Activated B cell treated with CpG ODN at 0.5 μM for 24 hours (primary cell): ENCODE data around the gene DNAH9. TPM values are rescaled to one million over a fixed set of nuclear protein-coding genes. Genes with fewer than 3 reads are reported as not detected.

Experiments used
- ATAC-seq: fragments of 200-7000 bp; cut with Tn5 transposase; one replicate; pipeline ENCODE4 v1.10.0; 2021; ENCODE audit warnings: low read depth, mild to moderate bottlenecking, moderate library complexity
- CTCF ChIA-PET: fragments of 350-600 bp; sonication (Branson Sonifier 250); formaldehyde crosslinking; loops from one replicate; lab custom pipeline; 2021; ENCODE audit warnings: antibody characterized with exemption; lab: Charles Lee
- POLR2A ChIA-PET: fragments of 350-600 bp; sonication (Branson Sonifier 250); formaldehyde crosslinking; loops from one replicate; lab custom pipeline; 2021; ENCODE audit warnings: antibody characterized with exemption; lab: Charles Lee
- DNase-seq: peaks from one replicate; pipeline ENCODE4 v3.0.0; 2022
- H3K27ac Mint-ChIP-seq: one replicate; pipeline ENCODE4 v1.8.0; 2020; ENCODE audit warnings: mixed read lengths
- H3K27me3 Mint-ChIP-seq: one replicate; pipeline ENCODE4 v1.8.0; 2021; ENCODE audit warnings: mixed read lengths
- H3K36me3 Mint-ChIP-seq: one replicate; pipeline ENCODE4 v1.8.0; 2021; ENCODE audit warnings: low read depth, mixed read lengths
- H3K4me1 Mint-ChIP-seq: one replicate; pipeline ENCODE4 v1.8.0; 2021; ENCODE audit warnings: mixed read lengths
- H3K4me3 Mint-ChIP-seq: one replicate; pipeline ENCODE4 v1.8.0; 2020; ENCODE audit warnings: mild to moderate bottlenecking, mixed read lengths
- H3K9me3 Mint-ChIP-seq: one replicate; pipeline ENCODE4 v1.8.0; 2020; ENCODE audit warnings: mixed read lengths
- CTCF ChIP-seq: fragments of 200-600 bp; IDR thresholded peaks from one replicate; pipeline ENCODE4 v1.8.0; 2022; ENCODE audit warnings: antibody characterized with exemption, mild to moderate bottlenecking
- intact Hi-C: fragments of 100-400 bp; cut with micrococcal nuclease; formaldehyde crosslinking; loops from one replicate; pipeline ENCODE4 v1.15.1; 2024
- total RNA-seq: library from RNA; stranded (reverse); gene quantifications from 2 replicates; pipeline ENCODE4 v1.2.3, GENCODE V29; 2022

DNAH9 gene
- total RNA-seq, 1 donor from 2014 or later, result not detected

DNA sequence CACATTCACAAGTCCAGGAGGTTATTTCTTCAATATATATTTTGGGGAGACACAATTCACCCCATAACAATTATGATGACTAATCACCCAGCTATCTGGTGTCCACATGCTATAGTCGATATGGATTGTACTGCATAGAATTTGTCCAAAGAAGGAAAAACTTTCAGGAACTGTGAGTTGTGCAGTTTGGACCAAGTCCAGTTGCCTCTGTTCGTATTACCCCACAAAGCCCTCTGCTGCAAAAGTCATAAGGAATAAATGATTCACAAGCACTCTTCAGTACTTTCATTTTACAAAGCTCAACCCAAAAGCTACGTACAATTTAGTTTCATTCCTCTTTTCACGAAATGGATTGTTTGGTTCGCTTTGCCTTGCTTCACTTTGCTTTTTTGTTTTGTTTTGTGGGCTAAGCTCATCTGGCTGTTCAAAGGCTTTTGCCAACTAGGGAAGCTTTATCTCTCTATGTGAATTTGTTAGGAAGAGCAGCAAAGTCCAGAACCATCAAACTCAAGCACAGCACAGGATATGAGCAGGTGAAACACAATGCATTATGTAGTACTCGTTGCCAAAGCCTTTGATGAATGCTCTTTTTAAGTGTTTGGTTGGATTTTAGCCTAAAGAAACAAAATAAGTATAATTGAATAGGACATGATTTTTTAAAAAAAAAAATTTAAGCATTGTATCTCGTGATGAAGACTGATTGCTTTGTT is 300.4 kb downstream of the DNAH9 start:
- no peaks in the 10 kb centered on the region for H3K36me3 Mint-ChIP-seq
- no peaks in the 10 kb centered on the region for H3K9me3 Mint-ChIP-seq
- DNase-seq (no peak), ATAC-seq (no peak)
- CTCF ChIA-PET, result no interaction called here
- H3K27ac Mint-ChIP-seq, result no peak overlapping the region
- no peak for TF ChIP-seq CTCF
- H3K4me3 Mint-ChIP-seq, result no peak overlapping the region
- no peaks in the 10 kb centered on the region for H3K27me3 Mint-ChIP-seq
- H3K4me1 Mint-ChIP-seq, result no peaks in the 10 kb centered on the region
- POLR2A ChIA-PET, result no interaction called here
- intact Hi-C loops, result no loop called here

- H3K4me1 Mint-ChIP-seq, result no peaks in the 10 kb centered on the region
- DNase-seq (no peak), ATAC-seq (no peak)
- no peaks in the 10 kb centered on the region for H3K9me3 Mint-ChIP-seq
- no peaks in the 10 kb centered on the region for H3K36me3 Mint-ChIP-seq
- POLR2A ChIA-PET, result no interaction called here
- intact Hi-C loops, result no loop called here
- H3K27me3 Mint-ChIP-seq, result no peaks in the 10 kb centered on the region
- CTCF ChIA-PET, result no interaction called here
- no peak for TF ChIP-seq CTCF
- no peak overlapping the region for H3K4me3 Mint-ChIP-seq
- no peak overlapping the region for H3K27ac Mint-ChIP-seq
These were observed 301.3 kb downstream of the DNAH9 start for GRCh38 chr17:11899537-11899942.

DNA sequence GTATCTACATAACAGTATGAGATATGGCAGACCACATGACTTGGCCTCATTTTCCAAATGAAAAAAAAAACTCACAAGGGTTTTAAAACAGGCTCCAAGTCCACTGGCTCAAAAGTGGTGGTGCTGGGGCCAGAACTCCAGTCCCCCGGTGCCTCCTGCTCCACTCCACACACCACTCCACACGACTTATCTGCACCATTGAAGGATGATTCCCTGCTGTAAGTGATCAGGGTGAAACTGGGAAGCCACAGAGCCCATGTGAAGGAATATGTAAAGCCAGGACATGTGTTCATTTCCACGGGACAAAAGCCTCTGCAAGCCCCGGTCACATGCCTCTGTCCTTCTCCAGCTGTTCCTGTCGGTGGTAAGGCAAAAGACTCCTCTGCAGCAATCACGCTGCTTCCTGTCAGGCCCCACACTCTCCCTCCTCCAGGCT is 301.8 kb downstream of the DNAH9 start:
- Mint-ChIP-seq H3K27me3 (no peaks in the 10 kb centered on the region), H3K36me3 (no peaks in the 10 kb centered on the region), H3K9me3 (no peaks in the 10 kb centered on the region), H3K4me1 (no peaks in the 10 kb centered on the region), H3K4me3 (no peak overlapping the region), H3K27ac (no peak overlapping the region)
- no peak for TF ChIP-seq CTCF
- ATAC-seq (no peak), DNase-seq (no peak)
- POLR2A ChIA-PET, result no interaction called here
- intact Hi-C loops, result no loop called here
- CTCF ChIA-PET, result no interaction called here

- DNase-seq, result no peak
- H3K9me3 Mint-ChIP-seq, result no peaks in the 10 kb centered on the region
- no peaks in the 10 kb centered on the region for H3K4me1 Mint-ChIP-seq
- no peaks in the 10 kb centered on the region for H3K27me3 Mint-ChIP-seq
- no peak overlapping the region for H3K4me3 Mint-ChIP-seq
- no peak for TF ChIP-seq CTCF
- no peak for ATAC-seq
- no peaks in the 10 kb centered on the region for H3K36me3 Mint-ChIP-seq
- intact Hi-C loops, result no loop called here
- H3K27ac Mint-ChIP-seq, result no peak overlapping the region
- POLR2A ChIA-PET, result no interaction called here
- CTCF ChIA-PET, result interaction anchor here (0.6 kb wide), 1 partner anchor 912 kb away, joined by 3 read pairs; no protein-coding TSS in a partner anchor
These were observed 302.4 kb downstream of the DNAH9 start for GRCh38 chr17:11900655-11901054.

GRCh38 chr17:11901931-11902330 is 303.7 kb downstream of the DNAH9 start:
- DNase-seq (no peak), ATAC-seq (no peak)
- ChIA-PET CTCF (no interaction called here), POLR2A (no interaction called here)
- TF ChIP-seq CTCF, result no peak
- Mint-ChIP-seq H3K36me3 (no peaks in the 10 kb centered on the region), H3K4me1 (no peaks in the 10 kb centered on the region), H3K4me3 (no peak overlapping the region), H3K9me3 (no peaks in the 10 kb centered on the region), H3K27me3 (no peaks in the 10 kb centered on the region), H3K27ac (no peak overlapping the region)
- intact Hi-C loops, result no loop called here
